Fibroblast of the conjunctiva (primary cell): ENCODE measurements around the gene TGFBR3L.
"Not testable (repeated sequence)": the region's sequence is repeated elsewhere in the genome, so short reads cannot be mapped to it uniquely, and the experiment has no call there.

ENCODE experiments used
- DNase-seq: peaks from one replicate; pipeline ENCODE4 v3.0.0-alpha.2; 2010; ENCODE audit warnings: low read depth

Gene TGFBR3L

DNA sequence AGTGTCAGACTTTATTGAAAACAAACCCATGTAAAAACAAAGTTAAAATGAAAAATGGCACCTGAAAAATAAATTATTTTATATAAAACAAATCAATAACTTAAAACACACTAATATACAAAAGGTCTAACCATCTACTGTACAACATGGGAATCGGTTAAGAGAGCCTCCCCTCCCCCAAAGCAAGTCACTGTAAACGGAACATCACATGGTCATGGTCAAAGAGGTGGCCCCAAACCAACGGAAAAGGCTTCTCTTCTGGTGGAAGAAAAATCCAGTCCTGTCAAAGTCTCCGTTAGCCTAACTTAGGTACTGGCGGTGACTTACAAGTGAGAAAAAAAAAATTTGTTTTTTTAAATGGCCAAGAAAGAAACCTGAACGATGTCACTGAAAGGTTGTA, 44.6 kb downstream of the TGFBR3L start:
- DNase-seq = no peak

DNA sequence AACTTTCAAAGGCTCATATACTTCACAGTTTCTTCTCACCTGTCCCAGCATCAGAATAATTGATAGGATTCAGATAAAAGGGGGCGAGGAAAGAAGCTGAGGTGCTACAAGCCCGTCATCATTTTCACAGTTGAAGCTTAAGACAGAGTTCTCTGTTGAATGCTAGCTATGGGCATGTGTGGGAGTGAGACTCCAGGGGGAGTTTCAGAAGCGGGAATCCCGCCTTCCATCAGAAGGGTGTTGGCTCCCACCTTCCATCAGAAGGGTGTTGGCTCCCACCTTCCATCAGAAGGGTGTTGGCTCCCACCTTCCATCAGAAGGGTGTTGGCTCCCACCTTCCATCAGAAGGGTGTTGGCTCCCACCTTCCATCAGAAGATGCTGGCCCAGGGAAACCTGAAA, 46.5 kb downstream of the TGFBR3L start:
- DNase-seq = not testable (repeated sequence)

DNA sequence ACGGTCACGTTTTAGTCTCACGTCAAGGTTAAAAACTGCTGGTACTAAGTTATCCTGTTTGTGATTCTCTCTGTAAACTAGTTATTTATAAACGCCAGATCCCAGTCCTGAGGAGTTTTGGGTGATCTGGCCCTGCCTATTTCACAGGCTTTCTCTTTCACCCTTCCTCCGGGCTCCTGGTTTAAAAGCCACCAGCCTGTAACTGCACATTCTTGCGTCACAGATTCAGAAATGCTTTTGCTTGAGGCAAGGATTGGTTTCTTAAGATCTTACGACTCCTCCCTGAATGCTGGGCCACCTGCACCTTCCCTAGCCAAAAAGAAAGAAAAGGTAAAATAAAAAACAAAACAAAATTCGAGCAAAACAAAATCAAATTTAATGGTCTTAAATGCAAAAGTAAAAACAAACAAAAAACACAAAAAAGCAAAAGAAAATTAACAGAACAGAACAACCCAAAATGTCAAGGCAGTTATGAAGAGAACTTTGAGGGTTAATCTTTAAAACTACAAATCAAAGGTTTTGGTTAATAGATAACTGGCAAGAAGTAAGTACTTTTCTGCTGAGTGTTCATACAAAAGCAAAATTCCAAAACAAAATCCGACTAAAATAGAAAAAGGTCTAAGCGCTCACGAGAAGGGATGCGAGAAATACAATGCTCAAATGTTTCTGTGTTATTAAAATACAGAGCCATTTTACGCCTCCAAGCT, 47.4 kb downstream of the TGFBR3L start:
- no peak for DNase-seq

- no peak for DNase-seq
These were observed 48.1 kb downstream of the TGFBR3L start for GRCh38 chr19:7962644-7963268.

DNA sequence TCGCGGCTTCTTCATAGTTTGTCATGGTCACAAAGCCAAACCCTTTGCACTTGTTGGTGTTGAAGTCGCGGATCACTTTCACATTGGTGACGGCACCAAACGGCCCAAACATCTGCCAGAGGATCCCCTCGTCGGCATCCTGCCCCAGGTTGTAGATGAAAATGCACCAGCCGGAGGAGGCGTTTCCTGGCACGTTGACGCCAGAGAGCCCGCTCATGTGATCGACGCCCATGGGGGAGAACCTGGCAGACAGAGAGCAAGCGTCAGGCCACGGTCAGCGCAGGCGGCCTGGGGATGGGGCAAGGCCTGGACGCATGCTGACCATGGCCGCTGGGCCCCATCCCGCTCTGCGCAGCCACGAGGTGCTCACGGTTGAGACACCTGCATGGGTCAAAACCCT, 48.9 kb downstream of the TGFBR3L start:
- no peak for DNase-seq

- no peak for DNase-seq
These were observed 50.7 kb downstream of the TGFBR3L start for GRCh38 chr19:7965259-7965841.

- no peak for DNase-seq
These were observed 51.5 kb downstream of the TGFBR3L start for GRCh38 chr19:7965921-7966665.

DNA sequence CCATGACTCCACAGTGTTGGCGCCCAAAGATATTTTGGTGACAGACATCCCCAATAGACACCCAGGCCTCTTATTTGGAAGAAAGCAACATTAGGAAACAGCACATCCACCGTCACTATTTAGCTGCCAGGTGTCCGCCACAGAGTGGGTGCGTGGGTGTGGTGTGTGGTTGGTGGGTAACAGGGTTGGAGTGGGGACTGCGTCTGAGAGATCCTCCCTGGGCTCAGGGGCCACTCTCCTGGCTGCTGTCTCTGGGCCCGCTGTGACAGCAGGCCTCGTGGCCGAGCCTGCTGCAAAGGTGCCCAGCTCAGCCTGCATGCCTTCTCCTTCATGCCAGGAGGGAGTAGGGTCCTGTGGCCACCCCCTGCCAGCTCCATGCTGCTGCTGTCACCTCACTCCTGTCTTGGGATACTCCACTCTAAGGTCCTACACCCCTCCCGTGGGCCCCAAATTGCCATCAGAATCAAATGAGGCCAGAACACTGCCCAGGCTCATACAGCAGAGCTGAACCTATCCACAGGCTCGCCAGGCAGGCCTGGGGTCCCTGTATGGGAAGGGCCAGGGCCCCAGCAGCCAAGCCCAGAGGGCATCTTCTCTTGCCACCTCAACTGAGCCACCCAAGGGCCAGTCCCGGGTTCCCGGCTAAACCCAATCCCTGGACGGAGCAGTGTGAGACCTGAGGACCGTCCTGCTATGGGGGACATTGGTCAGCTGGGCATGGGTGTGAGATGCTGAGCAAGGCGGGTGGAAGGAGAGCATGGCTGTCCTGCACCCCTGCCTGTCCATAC, 53.6 kb downstream of the TGFBR3L start:
- DNase-seq = no peak
